ENCODE data around the gene FTL.
A peak's percentile ranks its signal among the peaks of the same experiment; 100 is the strongest.
"Not testable (repeated sequence)": the region's sequence is repeated elsewhere in the genome, so short reads cannot be mapped to it uniquely, and the experiment has no call there.

The FTL gene

DNA sequence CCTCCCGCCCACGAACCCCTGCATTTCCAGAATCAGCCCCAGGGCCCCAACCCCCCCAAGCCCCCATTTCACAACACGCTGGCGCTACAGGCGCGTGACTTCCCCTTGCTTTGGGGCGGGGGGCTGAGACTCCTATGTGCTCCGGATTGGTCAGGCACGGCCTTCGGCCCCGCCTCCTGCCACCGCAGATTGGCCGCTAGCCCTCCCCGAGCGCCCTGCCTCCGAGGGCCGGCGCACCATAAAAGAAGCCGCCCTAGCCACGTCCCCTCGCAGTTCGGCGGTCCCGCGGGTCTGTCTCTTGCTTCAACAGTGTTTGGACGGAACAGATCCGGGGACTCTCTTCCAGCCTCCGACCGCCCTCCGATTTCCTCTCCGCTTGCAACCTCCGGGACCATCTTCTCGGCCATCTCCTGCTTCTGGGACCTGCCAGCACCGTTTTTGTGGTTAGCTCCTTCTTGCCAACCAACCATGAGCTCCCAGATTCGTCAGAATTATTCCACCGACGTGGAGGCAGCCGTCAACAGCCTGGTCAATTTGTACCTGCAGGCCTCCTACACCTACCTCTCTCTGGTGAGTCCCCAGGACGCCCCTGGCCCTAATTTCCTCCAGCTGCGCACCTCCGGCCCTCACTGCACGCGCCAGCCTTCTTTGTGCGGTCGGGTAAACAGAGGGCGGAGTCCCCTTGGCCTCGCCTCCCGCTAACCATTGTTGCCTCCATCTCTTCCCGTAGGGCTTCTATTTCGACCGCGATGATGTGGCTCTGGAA is at the start of gene FTL:
Gene FTL (plus strand): TSS at position 270 of the 766 bp plus-strand sequence. CDS start 199 bp downstream, at position 469.
- peaks cover 30% of the 10 kb centered on the region for H3K4me1 ChIP-seq (ENCODE audit: control insufficient read depth, insufficient read depth, low read length)

DNA sequence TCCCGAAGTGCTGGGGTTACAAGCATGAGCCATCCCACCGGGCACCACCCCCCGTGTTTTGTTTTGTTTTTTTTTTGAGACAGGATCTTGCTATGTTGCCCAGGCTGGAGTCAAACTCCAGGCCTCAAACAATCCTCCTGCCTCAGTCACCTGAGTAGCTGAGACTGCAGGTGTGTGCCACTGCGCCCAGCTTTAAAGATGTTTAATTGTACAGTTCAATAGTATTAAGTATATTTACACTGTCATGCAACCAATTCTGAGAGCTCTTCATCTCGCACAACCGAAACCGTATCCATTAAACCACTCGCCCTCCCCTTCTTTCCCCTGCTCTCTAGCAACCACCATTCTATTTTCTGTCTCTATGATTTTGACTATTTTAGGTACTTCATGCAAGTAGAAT is 49.4 kb upstream of the FTL start:
- H3K27me3 ChIP-seq (ENCODE audit: control insufficient read depth, insufficient read depth, low read length), result no peaks in the 10 kb centered on the region
- H3K9ac ChIP-seq (ENCODE audit: low read length), result no peak overlapping the region
- no peaks in the 10 kb centered on the region for H3K9me3 ChIP-seq (ENCODE audit: control insufficient read depth, insufficient read depth, low read depth, low read length)
- no peaks in the 10 kb centered on the region for H3K4me1 ChIP-seq (ENCODE audit: control insufficient read depth, insufficient read depth, low read length)
- peaks cover 63% of the 10 kb centered on the region for H3K36me3 ChIP-seq (ENCODE audit: control insufficient read depth, insufficient read depth, low read length)
- no peak overlapping the region for H3K27ac ChIP-seq (ENCODE audit: low read depth, low read length)
- no peak overlapping the region for H3K4me3 ChIP-seq (ENCODE audit: low read depth, low read length)

More for the DNA sequence above, at the start of gene FTL:
- H3K9me3 ChIP-seq (ENCODE audit: control insufficient read depth, insufficient read depth, low read depth, low read length), result no peaks in the 10 kb centered on the region
- H3K4me3 ChIP-seq (ENCODE audit: low read depth, low read length), result peak within 1 kb of the TSS; percentile 96
- peak within 1 kb of the TSS; percentile 95 for H3K27ac ChIP-seq (ENCODE audit: low read depth, low read length)
- peak within 1 kb of the TSS; percentile 98 for H3K9ac ChIP-seq (ENCODE audit: low read length)
- H3K36me3 ChIP-seq (ENCODE audit: control insufficient read depth, insufficient read depth, low read length), result peaks cover 43% of the 10 kb centered on the region
- no peaks in the 10 kb centered on the region for H3K27me3 ChIP-seq (ENCODE audit: control insufficient read depth, insufficient read depth, low read length)

DNA sequence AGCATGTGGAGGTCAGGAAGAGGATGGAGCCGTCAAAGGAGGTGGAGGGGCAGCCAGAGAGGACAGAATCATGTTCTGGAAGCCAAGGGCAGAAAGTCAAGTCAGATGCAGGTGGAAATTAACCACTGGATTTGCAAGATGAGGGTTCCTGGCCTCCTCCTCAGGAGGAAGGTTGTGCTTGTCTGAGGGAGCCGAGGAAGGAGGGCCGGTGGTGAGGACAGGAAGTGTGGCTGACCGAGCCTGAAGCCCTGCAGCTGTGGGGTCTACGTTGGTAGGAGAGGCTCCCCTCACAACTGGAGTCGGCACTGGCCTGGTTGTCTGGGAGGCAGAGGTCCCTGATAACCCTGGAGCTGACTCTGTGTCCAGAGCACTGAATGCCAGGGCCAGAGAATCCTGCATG is 47.0 kb upstream of the FTL start:
- Histone ChIP-seq H3K27ac (ENCODE audit: low read depth, low read length) (no peak overlapping the region), H3K36me3 (ENCODE audit: control insufficient read depth, insufficient read depth, low read length) (peaks cover 62% of the 10 kb centered on the region)

GRCh38 chr19:48918801-48919247 is 46.3 kb upstream of the FTL start:
- no peak overlapping the region for H3K27ac ChIP-seq (ENCODE audit: low read depth, low read length)
- H3K9ac ChIP-seq (ENCODE audit: low read length), result no peak overlapping the region
- no peaks in the 10 kb centered on the region for H3K9me3 ChIP-seq (ENCODE audit: control insufficient read depth, insufficient read depth, low read depth, low read length)
- peaks cover 57% of the 10 kb centered on the region for H3K36me3 ChIP-seq (ENCODE audit: control insufficient read depth, insufficient read depth, low read length)
- no peaks in the 10 kb centered on the region for H3K4me1 ChIP-seq (ENCODE audit: control insufficient read depth, insufficient read depth, low read length)
- no peak overlapping the region for H3K4me3 ChIP-seq (ENCODE audit: low read depth, low read length)
- H3K27me3 ChIP-seq (ENCODE audit: control insufficient read depth, insufficient read depth, low read length), result no peaks in the 10 kb centered on the region

More for the DNA sequence above, 47.0 kb upstream of the FTL start:
- Histone ChIP-seq H3K4me3 (ENCODE audit: low read depth, low read length) (no peak overlapping the region), H3K9me3 (ENCODE audit: control insufficient read depth, insufficient read depth, low read depth, low read length) (no peaks in the 10 kb centered on the region), H3K4me1 (ENCODE audit: control insufficient read depth, insufficient read depth, low read length) (no peaks in the 10 kb centered on the region), H3K9ac (ENCODE audit: low read length) (no peak overlapping the region), H3K27me3 (ENCODE audit: control insufficient read depth, insufficient read depth, low read length) (no peaks in the 10 kb centered on the region)

DNA sequence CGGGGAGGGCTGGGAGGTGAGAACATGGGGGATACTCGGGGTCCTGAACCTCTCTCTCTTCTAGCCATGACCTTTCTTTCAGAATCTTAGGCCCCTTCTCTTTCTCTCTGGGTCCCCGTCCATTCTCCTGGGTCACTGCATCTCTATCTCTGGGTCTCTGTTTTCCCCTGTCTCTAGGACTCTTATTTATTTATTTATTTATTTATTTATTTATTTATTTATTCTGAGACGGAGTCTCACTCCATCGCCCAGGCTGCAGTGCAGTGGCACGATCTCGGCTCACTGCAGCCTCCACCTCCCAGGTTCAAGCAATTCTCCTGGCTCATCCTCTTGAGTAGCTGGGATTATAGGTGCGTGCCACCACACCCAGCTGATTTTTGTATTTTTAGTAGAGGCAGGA is 45.8 kb upstream of the FTL start:
- not testable (repeated sequence) for H3K9ac ChIP-seq (ENCODE audit: low read length); H3K4me1 ChIP-seq (ENCODE audit: control insufficient read depth, insufficient read depth, low read length)
- peaks cover 54% of the 10 kb centered on the region for H3K36me3 ChIP-seq (ENCODE audit: control insufficient read depth, insufficient read depth, low read length)

DNA sequence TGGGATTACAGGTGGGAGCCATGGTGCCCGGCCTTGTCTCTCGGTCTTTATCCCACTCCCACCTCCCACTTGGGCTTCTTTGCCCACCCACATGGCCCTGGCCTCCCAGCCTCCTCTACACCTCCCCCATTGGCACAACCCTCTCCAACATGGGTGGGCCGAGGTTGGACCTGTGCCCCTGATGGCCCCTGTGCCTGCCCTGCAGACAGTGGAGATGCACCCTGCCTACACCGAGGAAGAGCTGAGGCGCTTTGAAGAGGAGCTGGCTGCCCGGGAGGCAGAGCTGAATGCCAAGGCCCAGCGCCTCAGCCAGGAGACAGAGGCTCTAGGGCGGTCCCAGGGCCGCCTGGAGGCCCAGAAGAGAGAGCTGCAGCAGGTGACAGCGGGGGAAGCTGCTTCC is 44.2 kb upstream of the FTL start:
- H3K4me1 ChIP-seq (ENCODE audit: control insufficient read depth, insufficient read depth, low read length), result no peaks in the 10 kb centered on the region
- no peak overlapping the region for H3K9ac ChIP-seq (ENCODE audit: low read length)
- H3K4me3 ChIP-seq (ENCODE audit: low read depth, low read length), result no peak overlapping the region
- H3K36me3 ChIP-seq (ENCODE audit: control insufficient read depth, insufficient read depth, low read length), result peaks cover 43% of the 10 kb centered on the region
- H3K27me3 ChIP-seq (ENCODE audit: control insufficient read depth, insufficient read depth, low read length), result no peaks in the 10 kb centered on the region
- H3K9me3 ChIP-seq (ENCODE audit: control insufficient read depth, insufficient read depth, low read depth, low read length), result no peaks in the 10 kb centered on the region
- H3K27ac ChIP-seq (ENCODE audit: low read depth, low read length), result no peak overlapping the region

More for the DNA sequence above, 45.8 kb upstream of the FTL start:
- not testable (repeated sequence) for H3K4me3 ChIP-seq (ENCODE audit: low read depth, low read length); H3K9me3 ChIP-seq (ENCODE audit: control insufficient read depth, insufficient read depth, low read depth, low read length); H3K27ac ChIP-seq (ENCODE audit: low read depth, low read length); H3K27me3 ChIP-seq (ENCODE audit: control insufficient read depth, insufficient read depth, low read length)

- H3K4me1 ChIP-seq (ENCODE audit: control insufficient read depth, insufficient read depth, low read length), result no peaks in the 10 kb centered on the region
- no peaks in the 10 kb centered on the region for H3K27me3 ChIP-seq (ENCODE audit: control insufficient read depth, insufficient read depth, low read length)
- H3K27ac ChIP-seq (ENCODE audit: low read depth, low read length), result no peak overlapping the region
- H3K9ac ChIP-seq (ENCODE audit: low read length), result no peak overlapping the region
- no peaks in the 10 kb centered on the region for H3K9me3 ChIP-seq (ENCODE audit: control insufficient read depth, insufficient read depth, low read depth, low read length)
- peaks cover 41% of the 10 kb centered on the region for H3K36me3 ChIP-seq (ENCODE audit: control insufficient read depth, insufficient read depth, low read length)
- no peak overlapping the region for H3K4me3 ChIP-seq (ENCODE audit: low read depth, low read length)
Measured at GRCh38 chr19:48921721-48922500, 43.2 kb upstream of the FTL start.

DNA sequence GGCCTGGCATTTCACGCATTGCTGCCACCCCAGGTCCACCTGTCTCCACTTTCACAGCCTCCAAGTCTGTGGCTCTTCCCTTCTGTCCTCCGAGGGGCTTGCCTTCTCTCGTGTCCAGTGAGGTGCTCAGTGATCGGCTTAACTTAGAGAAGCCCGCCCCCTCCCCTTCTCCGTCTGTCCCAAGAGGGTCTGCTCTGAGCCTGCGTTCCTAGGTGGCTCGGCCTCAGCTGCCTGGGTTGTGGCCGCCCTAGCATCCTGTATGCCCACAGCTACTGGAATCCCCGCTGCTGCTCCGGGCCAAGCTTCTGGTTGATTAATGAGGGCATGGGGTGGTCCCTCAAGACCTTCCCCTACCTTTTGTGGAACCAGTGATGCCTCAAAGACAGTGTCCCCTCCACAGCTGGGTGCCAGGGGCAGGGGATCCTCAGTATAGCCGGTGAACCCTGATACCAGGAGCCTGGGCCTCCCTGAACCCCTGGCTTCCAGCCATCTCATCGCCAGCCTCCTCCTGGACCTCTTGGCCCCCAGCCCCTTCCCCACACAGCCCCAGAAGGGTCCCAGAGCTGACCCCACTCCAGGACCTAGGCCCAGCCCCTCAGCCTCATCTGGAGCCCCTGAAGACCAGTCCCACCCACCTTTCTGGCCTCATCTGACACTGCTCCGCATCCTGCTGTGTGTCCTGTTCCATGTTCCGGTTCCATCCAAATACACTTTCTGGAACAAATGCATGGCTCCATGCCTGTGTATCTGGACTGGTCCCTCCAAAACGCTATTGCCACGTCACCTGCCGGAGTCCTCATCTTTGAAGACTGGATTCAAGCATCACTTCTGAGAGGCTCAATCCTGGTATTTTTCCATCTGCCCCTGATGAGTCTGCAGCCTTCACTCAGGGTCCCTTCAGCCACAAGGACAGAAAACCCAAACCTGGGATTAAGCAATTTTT is 42.3 kb upstream of the FTL start:
- no peaks in the 10 kb centered on the region for H3K4me1 ChIP-seq (ENCODE audit: control insufficient read depth, insufficient read depth, low read length)
- H3K36me3 ChIP-seq (ENCODE audit: control insufficient read depth, insufficient read depth, low read length), result peaks cover 41% of the 10 kb centered on the region
- no peak overlapping the region for H3K27ac ChIP-seq (ENCODE audit: low read depth, low read length)
- no peak overlapping the region for H3K9ac ChIP-seq (ENCODE audit: low read length)
- no peaks in the 10 kb centered on the region for H3K27me3 ChIP-seq (ENCODE audit: control insufficient read depth, insufficient read depth, low read length)
- H3K4me3 ChIP-seq (ENCODE audit: low read depth, low read length), result no peak overlapping the region
- H3K9me3 ChIP-seq (ENCODE audit: control insufficient read depth, insufficient read depth, low read depth, low read length), result no peaks in the 10 kb centered on the region

GRCh38 chr19:48925240-48925843 is 39.8 kb upstream of the FTL start:
- no peaks in the 10 kb centered on the region for H3K9me3 ChIP-seq (ENCODE audit: control insufficient read depth, insufficient read depth, low read depth, low read length)
- no peak overlapping the region for H3K9ac ChIP-seq (ENCODE audit: low read length)
- H3K4me3 ChIP-seq (ENCODE audit: low read depth, low read length), result no peak overlapping the region
- no peaks in the 10 kb centered on the region for H3K4me1 ChIP-seq (ENCODE audit: control insufficient read depth, insufficient read depth, low read length)
- H3K36me3 ChIP-seq (ENCODE audit: control insufficient read depth, insufficient read depth, low read length), result peaks cover 24% of the 10 kb centered on the region
- H3K27me3 ChIP-seq (ENCODE audit: control insufficient read depth, insufficient read depth, low read length), result no peaks in the 10 kb centered on the region
- H3K27ac ChIP-seq (ENCODE audit: low read depth, low read length), result no peak overlapping the region

- H3K4me1 ChIP-seq (ENCODE audit: control insufficient read depth, insufficient read depth, low read length); H3K9me3 ChIP-seq (ENCODE audit: control insufficient read depth, insufficient read depth, low read depth, low read length); H3K27ac ChIP-seq (ENCODE audit: low read depth, low read length); H3K27me3 ChIP-seq (ENCODE audit: control insufficient read depth, insufficient read depth, low read length); H3K9ac ChIP-seq (ENCODE audit: low read length); H3K4me3 ChIP-seq (ENCODE audit: low read depth, low read length): not testable (repeated sequence)
- H3K36me3 ChIP-seq (ENCODE audit: control insufficient read depth, insufficient read depth, low read length), result peaks cover 21% of the 10 kb centered on the region
Measured at GRCh38 chr19:48925890-48926289, 39.2 kb upstream of the FTL start.

Data from HUES6 (cell line).